HepG2 (cell line): ENCODE data around the gene OR6S1. TPM values are rescaled to one million over a fixed set of nuclear protein-coding genes. Genes with fewer than 3 reads are reported as not detected.
A peak's percentile ranks its signal among the peaks of the same experiment; 100 is the strongest.

Source experiments
- ATM ChIP-seq: fragments of 450-650 bp; IDR thresholded peaks from 2 replicates; pipeline ENCODE4 v1.7.1; 2017; ENCODE audit warnings: mild to moderate bottlenecking, borderline replicate concordance
- CEBPG ChIP-seq: IDR thresholded peaks from 2 replicates; pipeline ENCODE4 v1.6.1; 2016
- EEA1 ChIP-seq: sonication (generic); formaldehyde crosslinking; IDR thresholded peaks from 2 replicates; pipeline ENCODE4 v1.5.1; 2020; ENCODE audit warnings: mild to moderate bottlenecking, missing genetic modification reagents, borderline replicate concordance
- FOXA1 ChIP-seq, 2 experiments: fragments of 450-650 bp in 1 of 2; sonication (generic) in 1 of 2; formaldehyde crosslinking in 1 of 2; IDR thresholded peaks; 2 replicates each; pipeline versions ENCODE4 v1.4.0 to v1.6.1; 2016 to 2020; ENCODE audit warnings: missing genetic modification reagents in 1 of 2
- JUND ChIP-seq: sonication (generic); formaldehyde crosslinking; IDR thresholded peaks from 2 replicates; pipeline ENCODE4 v1.8.0; 2022; ENCODE audit warnings: mild to moderate bottlenecking, missing genetic modification reagents
- KDM1A ChIP-seq: IDR thresholded peaks from 2 replicates; pipeline ENCODE4 v1.6.1; 2016; ENCODE audit warnings: missing compliant biosample characterization
- LRRFIP1 ChIP-seq: sonication (generic); formaldehyde crosslinking; conservative IDR thresholded peaks from 2 replicates; pipeline ENCODE4 v1.4.0; 2020; ENCODE audit warnings: missing genetic modification reagents
- NCOR1 ChIP-seq: fragments of 200-600 bp; sonication (generic); IDR thresholded peaks from 2 replicates; pipeline ENCODE4 v1.7.0; 2017; ENCODE audit warnings: antibody characterized with exemption, low read length, borderline replicate concordance
- PAF1 ChIP-seq: IDR thresholded peaks from 2 replicates; pipeline ENCODE4 v1.6.1; 2016; ENCODE audit warnings: missing genetic modification reagents, missing compliant biosample characterization
- RARG ChIP-seq: sonication (generic); formaldehyde crosslinking; IDR thresholded peaks from 2 replicates; pipeline ENCODE4 v1.4.0; 2020; ENCODE audit warnings: low read depth, mild to moderate bottlenecking, missing genetic modification reagents
- SIX1 ChIP-seq: sonication (generic); formaldehyde crosslinking; IDR thresholded peaks from 2 replicates; pipeline ENCODE4 v1.4.0; 2020; ENCODE audit warnings: missing genetic modification reagents, borderline replicate concordance
- SRY ChIP-seq: sonication (generic); formaldehyde crosslinking; IDR thresholded peaks from 2 replicates; pipeline ENCODE4 v1.8.0; 2022; ENCODE audit warnings: mild to moderate bottlenecking, missing genetic modification reagents
- TBL1XR1 ChIP-seq: fragments of 150-350 bp; IDR thresholded peaks from 2 replicates; pipeline ENCODE4 v1.6.1; 2014; ENCODE audit warnings: borderline replicate concordance, low read length; ENCODE audit not compliant: partially characterized antibody
- U2AF2 ChIP-seq: fragments of 200-400 bp; formaldehyde crosslinking; IDR thresholded peaks from 2 replicates; pipeline ENCODE4 v1.6.1; 2017; ENCODE audit warnings: low read depth, mild to moderate bottlenecking, low read length
- YEATS4 ChIP-seq: sonication (generic); formaldehyde crosslinking; IDR thresholded peaks from 2 replicates; pipeline ENCODE4 v1.4.0; 2020; ENCODE audit warnings: missing genetic modification reagents, borderline replicate concordance
- ZKSCAN1 ChIP-seq: fragments of 150-350 bp; IDR thresholded peaks from 2 replicates; pipeline ENCODE4 v1.6.1; 2014; ENCODE audit warnings: low read length
- ZNF24 ChIP-seq: fragments of 450-650 bp; IDR thresholded peaks from 2 replicates; pipeline ENCODE4 v1.6.1; 2017; ENCODE audit warnings: antibody characterized with exemption, mild to moderate bottlenecking
- ZNF367 ChIP-seq: sonication (generic); formaldehyde crosslinking; IDR thresholded peaks from 2 replicates; pipeline ENCODE4 v1.4.0; 2020; ENCODE audit warnings: missing genetic modification reagents, borderline replicate concordance
- ZNF44 ChIP-seq: sonication (generic); formaldehyde crosslinking; IDR thresholded peaks from 2 replicates; pipeline ENCODE4 v1.5.1; 2020; ENCODE audit warnings: mild to moderate bottlenecking, missing genetic modification reagents
- ZNF468 ChIP-seq: sonication (generic); formaldehyde crosslinking; IDR thresholded peaks from 2 replicates; pipeline ENCODE4 v1.8.0; 2022; ENCODE audit warnings: mild to moderate bottlenecking, moderate library complexity, missing genetic modification reagents
- ZNF574 ChIP-seq: sonication (generic); formaldehyde crosslinking; IDR thresholded peaks from 2 replicates; pipeline ENCODE4 v1.4.0; 2020; ENCODE audit warnings: missing genetic modification reagents
- ZNF746 ChIP-seq: sonication (generic); formaldehyde crosslinking; IDR thresholded peaks from 2 replicates; pipeline ENCODE4 v1.8.0; 2022; ENCODE audit warnings: mild to moderate bottlenecking, missing genetic modification reagents
- ZNF878 ChIP-seq: sonication (generic); formaldehyde crosslinking; IDR thresholded peaks from 2 replicates; pipeline ENCODE4 v1.8.1; 2023; ENCODE audit warnings: mild to moderate bottlenecking, missing genetic modification reagents, moderate library complexity
- ZSCAN5A ChIP-seq: sonication (generic); formaldehyde crosslinking; IDR thresholded peaks from 2 replicates; pipeline ENCODE4 v1.8.0; 2022; ENCODE audit warnings: mild to moderate bottlenecking, missing genetic modification reagents, borderline replicate concordance
- ZZZ3 ChIP-seq: sonication (generic); formaldehyde crosslinking; IDR thresholded peaks from 2 replicates; pipeline ENCODE4 v1.4.0; 2020; ENCODE audit warnings: missing genetic modification reagents, mild to moderate bottlenecking, borderline replicate concordance
- polyA plus RNA-seq, 8 experiments: library from polyadenylated mRNA; depleted of rRNA in 3 of 8; stranded (reverse) in 7 of 8; unstranded in 1 of 8; fragments of >200 nt; fragmentation: Illumina TruSeq in 4 of 8; extraction: Trizol in 4 of 8; gene quantifications; 2 replicates each; pipeline versions ENCODE4 v1.2.1 to v1.2.3, GENCODE V29; 2011 to 2016; ENCODE audit warnings: low read depth in 4 of 8, missing spikeins in 1 of 8, mixed read lengths in 1 of 8; ENCODE audit not compliant: insufficient read depth in 1 of 8
- total RNA-seq, 5 experiments: library from RNA; depleted of rRNA; stranded (reverse); fragments of >200 nt; fragmentation: Illumina TruSeq; extraction: Trizol; gene quantifications; 2 replicates each; pipeline ENCODE4 v1.2.3, GENCODE V29; 2016; ENCODE audit warnings: low read depth in 1 of 5

OR6S1 gene
- total and polyA plus RNA-seq, 2 of the 13 experiments (the other 11 are each of a cell fraction or from before 2014, with no cell fraction given), result 0.09 TPM; not detected in 1

GRCh38 chr14:20631023-20631879 is 10.2 kb downstream of the OR6S1 start (continued):
- TF ChIP-seq ZNF878 (CRISPR knock-in tag), result no peak
- no peak for TF ChIP-seq ZNF468 (CRISPR knock-in tag)
- TF ChIP-seq ZKSCAN1, result no peak
- no peak; the same call in 1 of the 2 replicates for TF ChIP-seq SRY
- no peak for TF ChIP-seq LRRFIP1 (CRISPR knock-in tag)
- peak; percentile 0; the same call in 1 of the 2 replicates for TF ChIP-seq YEATS4
- TF ChIP-seq U2AF2, result no peak
- no peak for TF ChIP-seq PAF1
- TF ChIP-seq ZNF746 (CRISPR knock-in tag), result no peak
- TF ChIP-seq NCOR1, result peak; percentile 84
- TF ChIP-seq JUND (CRISPR knock-in tag), result no peak
- TF ChIP-seq ZZZ3 (CRISPR knock-in tag), result no peak
- TF ChIP-seq SIX1 (CRISPR knock-in tag), result peak; percentile 17; the same call in 1 of the 2 replicates
- no peak for TF ChIP-seq ATM
- no peak for TF ChIP-seq ZNF367 (CRISPR knock-in tag)
- no peak for TF ChIP-seq RARG
- no peak for TF ChIP-seq ZSCAN5A (CRISPR knock-in tag)
- TF ChIP-seq ZNF574, result no peak
- TF ChIP-seq KDM1A (CRISPR knock-in tag), result no peak
- no peak for TF ChIP-seq ZNF44 (CRISPR knock-in tag)
- TF ChIP-seq CEBPG, result 0 out of 2 replicates have a peak, but pooled peaks have one; percentile 2
- TF ChIP-seq EEA1 (CRISPR knock-in tag), result no peak
- TF ChIP-seq TBL1XR1, result peak; percentile 29
- TF ChIP-seq ZNF24, result peak; percentile 97
- no peak for TF ChIP-seq FOXA1 (IDR thresholded peaks at IDR 0.05)
- TF ChIP-seq FOXA1 (CRISPR knock-in tag; IDR thresholded peaks at IDR 0.05), result peak; percentile 37; the same call in 1 of the 2 replicates
